Activated T-cell treated with anti-CD3 and anti-CD28 coated beads, Interleukin-2, amount 50 U/mL, for 4 hours (primary cell): ENCODE results near the gene SYS1. TPM values are rescaled to one million over a fixed set of nuclear protein-coding genes. Genes with fewer than 3 reads are reported as not detected.

Experiments
- total RNA-seq, 3 donors: library from RNA; stranded (reverse); gene quantifications; one replicate each; pipeline ENCODE4 v1.2.1, GENCODE V29; 2021

Gene SYS1
- total RNA-seq, 3 donors from 2014 or later = 36.4 to 37.4 (median 36.6) TPM

Other genes with a start within 250 kb of the SYS1 start
- not detected for gene WFDC5, start 248.0 kb upstream of the SYS1 start, total RNA-seq
- not detected for gene WFDC12, start 238.7 kb upstream of the SYS1 start, total RNA-seq
- under 1 TPM in 1 of 3 donors, not detected in 2; 0.52 TPM for gene PI3, start 188.3 kb upstream of the SYS1 start, total RNA-seq
- not detected for gene SEMG1, start 156.1 kb upstream of the SYS1 start, total RNA-seq
- gene SEMG2, start 141.8 kb upstream of the SYS1 start, total RNA-seq = not detected
- gene SLPI, start 108.6 kb upstream of the SYS1 start, total RNA-seq = under 1 TPM; 0.63 to 0.95 (median 0.83) TPM
- under 1 TPM in 2 of 3 donors, not detected in 1; 0.13 to 0.19 TPM for gene RBPJL, start 56.3 kb upstream of the SYS1 start, total RNA-seq
- gene MATN4, start 54.9 kb upstream of the SYS1 start, total RNA-seq = under 1 TPM in 2 of 3 donors, not detected in 1; 0.11 to 0.13 TPM
- gene SDC4, start 14.7 kb upstream of the SYS1 start, total RNA-seq = 100 to 1,000 TPM in 2 of 3 donors, 10 to 100 TPM in 1; 94.0 to 138 (median 102) TPM
- gene TP53TG5, start 15.2 kb downstream of the SYS1 start, total RNA-seq = not detected
- 10 to 100 TPM in 2 of 3 donors, 1 to 10 TPM in 1; 9.7 to 13.3 (median 12.5) TPM for gene DBNDD2, start 45.1 kb downstream of the SYS1 start, total RNA-seq
- gene PIGT, start 53.0 kb downstream of the SYS1 start, total RNA-seq = 10 to 100 TPM; 88.0 to 94.8 (median 90.9) TPM
- gene WFDC2, start 106.6 kb downstream of the SYS1 start, total RNA-seq = under 1 TPM; 0.34 to 0.76 (median 0.53) TPM
- gene SPINT3, start 152.5 kb downstream of the SYS1 start, total RNA-seq = not detected
- gene WFDC6, start 176.3 kb downstream of the SYS1 start, total RNA-seq = not detected
- not detected for gene EPPIN, start 184.2 kb downstream of the SYS1 start, total RNA-seq
- gene WFDC8, start 216.1 kb downstream of the SYS1 start, total RNA-seq = not detected